Upper lobe of left lung (tissue), 4 donors: ENCODE measurements around the gene ALDH16A1.

Experiments used
- POLR2A ChIP-seq, 4 donors: fragments of 450-650 bp; IDR thresholded peaks; one replicate each; pipeline ENCODE4 v1.5.1; 2016 to 2017; ENCODE audit warnings: antibody characterized with exemption in 4 of 4, mild to moderate bottlenecking in 2 of 4
- POLR2AphosphoS5 ChIP-seq, 2 donors: sonication (generic); formaldehyde crosslinking; IDR thresholded peaks; one replicate each; pipeline ENCODE4 v1.5.1; 2017; ENCODE audit warnings: antibody characterized with exemption in 2 of 2
- TF ChIP-seq, protein P1 (sequence below), 6 experiments: fragments of 450-650 bp in 4 of 6; fragments of 200-600 bp in 2 of 6; sonication (generic) in 2 of 6; IDR thresholded peaks; one replicate each; pipeline ENCODE4 v1.5.1; 2016 to 2019; ENCODE audit warnings: antibody characterized with exemption in 6 of 6

DNA sequence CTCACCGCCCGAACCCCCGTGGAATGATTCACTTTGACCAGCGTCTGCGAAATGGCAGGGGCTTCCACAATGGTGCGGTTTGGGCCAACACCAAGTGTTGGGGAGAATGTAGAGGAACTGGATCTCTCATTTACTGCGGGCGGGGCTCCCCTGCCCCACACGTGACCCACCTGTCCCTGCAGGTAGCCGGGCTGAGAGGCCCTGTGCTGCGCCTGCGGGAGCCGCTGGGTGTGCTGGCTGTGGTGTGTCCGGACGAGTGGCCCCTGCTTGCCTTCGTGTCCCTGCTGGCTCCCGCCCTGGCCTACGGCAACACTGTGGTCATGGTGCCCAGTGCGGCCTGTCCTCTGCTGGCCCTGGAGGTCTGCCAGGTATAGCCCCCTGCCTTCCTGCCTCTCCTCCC is 15.2 kb downstream of the ALDH16A1 start:
- TF ChIP-seq, protein P1, sequence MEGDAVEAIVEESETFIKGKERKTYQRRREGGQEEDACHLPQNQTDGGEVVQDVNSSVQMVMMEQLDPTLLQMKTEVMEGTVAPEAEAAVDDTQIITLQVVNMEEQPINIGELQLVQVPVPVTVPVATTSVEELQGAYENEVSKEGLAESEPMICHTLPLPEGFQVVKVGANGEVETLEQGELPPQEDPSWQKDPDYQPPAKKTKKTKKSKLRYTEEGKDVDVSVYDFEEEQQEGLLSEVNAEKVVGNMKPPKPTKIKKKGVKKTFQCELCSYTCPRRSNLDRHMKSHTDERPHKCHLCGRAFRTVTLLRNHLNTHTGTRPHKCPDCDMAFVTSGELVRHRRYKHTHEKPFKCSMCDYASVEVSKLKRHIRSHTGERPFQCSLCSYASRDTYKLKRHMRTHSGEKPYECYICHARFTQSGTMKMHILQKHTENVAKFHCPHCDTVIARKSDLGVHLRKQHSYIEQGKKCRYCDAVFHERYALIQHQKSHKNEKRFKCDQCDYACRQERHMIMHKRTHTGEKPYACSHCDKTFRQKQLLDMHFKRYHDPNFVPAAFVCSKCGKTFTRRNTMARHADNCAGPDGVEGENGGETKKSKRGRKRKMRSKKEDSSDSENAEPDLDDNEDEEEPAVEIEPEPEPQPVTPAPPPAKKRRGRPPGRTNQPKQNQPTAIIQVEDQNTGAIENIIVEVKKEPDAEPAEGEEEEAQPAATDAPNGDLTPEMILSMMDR (IDR thresholded peaks at IDR 0.05) = no peak
- TF ChIP-seq POLR2AphosphoS5 (IDR thresholded peaks at IDR 0.05) = no peak
- no peak for TF ChIP-seq POLR2A (IDR thresholded peaks at IDR 0.05)
